ENCODE results near the gene BICDL1. TPM values are rescaled to one million over a fixed set of nuclear protein-coding genes. Genes with fewer than 3 reads are reported as not detected.

Gene BICDL1
- total RNA-seq, 1 donor from 2014 or later: 40.1 TPM

DNA sequence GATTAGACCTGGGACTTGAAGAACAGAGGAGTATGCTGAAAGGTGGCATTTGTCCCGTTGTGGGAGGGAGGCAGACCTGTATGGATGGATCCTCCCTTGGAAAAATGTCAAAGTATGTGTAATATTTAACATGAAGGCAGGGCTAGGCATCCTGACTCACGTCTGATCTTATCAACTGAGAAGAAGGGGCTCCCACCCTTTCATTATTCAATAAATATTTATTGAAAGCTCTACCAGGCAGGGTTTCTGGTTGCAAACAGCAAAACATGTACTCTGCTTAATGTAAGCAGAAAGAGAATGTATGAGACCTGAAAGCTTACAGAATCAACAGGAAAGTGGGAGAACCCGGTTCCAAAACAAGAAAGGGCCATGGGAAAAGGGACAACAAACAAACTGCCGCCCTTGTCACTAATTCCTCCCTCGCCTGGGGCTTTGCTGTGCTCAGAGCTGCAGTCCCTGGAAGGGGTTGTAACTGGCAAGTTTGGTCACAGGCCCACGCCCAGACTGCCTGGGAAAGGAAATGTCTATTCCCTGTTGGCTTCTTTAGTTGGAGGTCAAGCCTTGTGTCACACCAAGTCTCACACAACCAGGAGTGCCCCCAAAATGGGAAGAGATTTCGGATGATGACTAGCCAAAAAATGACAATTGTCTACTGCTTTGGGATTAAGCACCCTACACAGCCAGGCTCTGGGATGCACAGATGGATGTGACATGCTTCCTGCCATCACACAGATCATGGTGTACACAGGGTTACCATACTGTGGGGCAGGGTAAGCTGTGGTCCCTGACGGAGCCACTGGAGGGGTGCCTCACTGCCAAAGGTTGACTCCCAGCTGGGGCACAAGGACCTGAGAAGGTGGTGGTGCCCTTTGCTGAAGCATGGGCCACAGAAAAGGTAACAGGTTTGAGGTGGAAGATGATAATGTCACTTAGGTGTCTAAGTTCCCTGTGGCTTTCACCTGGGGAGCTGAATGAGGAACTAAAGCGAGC, 90.7 kb downstream of the BICDL1 start:
- Mint-ChIP-seq H3K36me3 (peaks cover 5% of the 10 kb centered on the region), H3K27me3 (ENCODE audit: low read depth) (no peaks in the 10 kb centered on the region), H3K27ac (peak overlapping the region; percentile 43), H3K4me1 (peaks cover 19% of the 10 kb centered on the region), H3K9me3 (no peaks in the 10 kb centered on the region), H3K4me3 (no peak overlapping the region)
- TF ChIP-seq, protein P1, sequence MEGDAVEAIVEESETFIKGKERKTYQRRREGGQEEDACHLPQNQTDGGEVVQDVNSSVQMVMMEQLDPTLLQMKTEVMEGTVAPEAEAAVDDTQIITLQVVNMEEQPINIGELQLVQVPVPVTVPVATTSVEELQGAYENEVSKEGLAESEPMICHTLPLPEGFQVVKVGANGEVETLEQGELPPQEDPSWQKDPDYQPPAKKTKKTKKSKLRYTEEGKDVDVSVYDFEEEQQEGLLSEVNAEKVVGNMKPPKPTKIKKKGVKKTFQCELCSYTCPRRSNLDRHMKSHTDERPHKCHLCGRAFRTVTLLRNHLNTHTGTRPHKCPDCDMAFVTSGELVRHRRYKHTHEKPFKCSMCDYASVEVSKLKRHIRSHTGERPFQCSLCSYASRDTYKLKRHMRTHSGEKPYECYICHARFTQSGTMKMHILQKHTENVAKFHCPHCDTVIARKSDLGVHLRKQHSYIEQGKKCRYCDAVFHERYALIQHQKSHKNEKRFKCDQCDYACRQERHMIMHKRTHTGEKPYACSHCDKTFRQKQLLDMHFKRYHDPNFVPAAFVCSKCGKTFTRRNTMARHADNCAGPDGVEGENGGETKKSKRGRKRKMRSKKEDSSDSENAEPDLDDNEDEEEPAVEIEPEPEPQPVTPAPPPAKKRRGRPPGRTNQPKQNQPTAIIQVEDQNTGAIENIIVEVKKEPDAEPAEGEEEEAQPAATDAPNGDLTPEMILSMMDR (IDR thresholded peaks at IDR 0.05; ENCODE audit: unreplicated experiment): no peak
- DNase-seq (ENCODE audit: low spot score in 2 of 2, unreplicated experiment in 2 of 2): no peak

DNA sequence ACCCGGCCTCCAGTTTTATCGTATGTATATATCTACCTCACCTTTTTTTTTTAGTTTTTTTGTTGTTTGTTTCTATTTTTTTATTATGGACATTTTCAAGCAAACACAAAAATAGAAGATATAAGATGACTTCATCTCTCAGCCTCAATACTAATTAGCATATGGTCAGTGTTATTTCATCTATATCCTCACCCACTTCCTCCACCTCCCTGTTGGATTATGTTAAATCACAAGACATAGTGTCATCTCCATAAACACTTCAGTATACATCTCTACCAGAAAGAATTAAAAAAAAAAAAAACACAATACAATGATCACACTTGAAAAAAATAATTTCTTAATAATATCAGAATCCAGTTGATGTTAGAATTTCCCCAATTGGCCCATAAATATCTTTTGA, 92.6 kb downstream of the BICDL1 start:
- Mint-ChIP-seq H3K4me1 (peaks cover 26% of the 10 kb centered on the region), H3K36me3 (peaks cover 4% of the 10 kb centered on the region), H3K4me3 (no peak overlapping the region), H3K9me3 (no peaks in the 10 kb centered on the region), H3K27me3 (ENCODE audit: low read depth) (no peaks in the 10 kb centered on the region), H3K27ac (no peak overlapping the region)
- TF ChIP-seq, protein P1 (IDR thresholded peaks at IDR 0.05; ENCODE audit: unreplicated experiment): no peak
- no peak for DNase-seq (ENCODE audit: low spot score in 2 of 2, unreplicated experiment in 2 of 2)

DNA sequence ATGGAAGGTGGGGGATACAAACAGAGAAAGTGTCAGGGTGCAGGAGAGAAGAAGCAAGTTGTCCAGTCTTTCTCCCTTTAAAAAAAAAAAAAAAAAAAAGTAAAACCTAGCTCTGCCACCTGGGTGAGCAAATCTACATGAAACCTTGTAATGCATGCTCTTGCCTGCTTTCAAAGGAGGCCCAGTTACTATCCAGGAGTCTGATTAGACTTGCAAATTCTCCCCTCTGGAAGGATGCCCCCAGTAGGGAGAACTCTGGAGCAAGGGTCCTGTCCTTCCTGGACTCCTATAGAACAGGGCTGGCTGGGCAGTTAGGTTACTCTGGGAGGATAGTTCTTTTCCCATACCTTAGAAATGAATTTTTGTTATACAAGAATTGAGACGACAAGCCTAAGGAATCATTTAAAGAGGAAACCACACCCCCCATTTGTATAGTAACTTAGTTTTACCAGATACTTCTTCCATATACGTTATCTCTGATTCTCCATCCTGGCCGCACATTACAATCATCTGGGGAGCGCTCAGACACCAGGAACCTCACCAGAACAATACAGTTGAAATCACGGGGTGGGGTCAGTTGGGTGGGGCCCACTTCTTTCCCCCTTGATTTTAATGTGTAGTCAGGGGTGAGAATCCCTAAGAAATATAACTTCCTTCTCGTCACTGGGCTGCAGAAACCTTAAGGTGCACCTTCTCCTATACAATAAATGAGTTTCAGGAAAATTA, 97.0 kb downstream of the BICDL1 start:
- TF ChIP-seq, protein P1 (IDR thresholded peaks at IDR 0.05; ENCODE audit: unreplicated experiment): no peak
- Mint-ChIP-seq H3K9me3 (no peaks in the 10 kb centered on the region), H3K36me3 (peaks cover 4% of the 10 kb centered on the region), H3K4me3 (peak overlapping the region; percentile 69), H3K4me1 (peaks cover 14% of the 10 kb centered on the region), H3K27ac (peak overlapping the region; percentile 91), H3K27me3 (ENCODE audit: low read depth) (no peaks in the 10 kb centered on the region)
- no peak for DNase-seq (ENCODE audit: low spot score in 2 of 2, unreplicated experiment in 2 of 2)

DNA sequence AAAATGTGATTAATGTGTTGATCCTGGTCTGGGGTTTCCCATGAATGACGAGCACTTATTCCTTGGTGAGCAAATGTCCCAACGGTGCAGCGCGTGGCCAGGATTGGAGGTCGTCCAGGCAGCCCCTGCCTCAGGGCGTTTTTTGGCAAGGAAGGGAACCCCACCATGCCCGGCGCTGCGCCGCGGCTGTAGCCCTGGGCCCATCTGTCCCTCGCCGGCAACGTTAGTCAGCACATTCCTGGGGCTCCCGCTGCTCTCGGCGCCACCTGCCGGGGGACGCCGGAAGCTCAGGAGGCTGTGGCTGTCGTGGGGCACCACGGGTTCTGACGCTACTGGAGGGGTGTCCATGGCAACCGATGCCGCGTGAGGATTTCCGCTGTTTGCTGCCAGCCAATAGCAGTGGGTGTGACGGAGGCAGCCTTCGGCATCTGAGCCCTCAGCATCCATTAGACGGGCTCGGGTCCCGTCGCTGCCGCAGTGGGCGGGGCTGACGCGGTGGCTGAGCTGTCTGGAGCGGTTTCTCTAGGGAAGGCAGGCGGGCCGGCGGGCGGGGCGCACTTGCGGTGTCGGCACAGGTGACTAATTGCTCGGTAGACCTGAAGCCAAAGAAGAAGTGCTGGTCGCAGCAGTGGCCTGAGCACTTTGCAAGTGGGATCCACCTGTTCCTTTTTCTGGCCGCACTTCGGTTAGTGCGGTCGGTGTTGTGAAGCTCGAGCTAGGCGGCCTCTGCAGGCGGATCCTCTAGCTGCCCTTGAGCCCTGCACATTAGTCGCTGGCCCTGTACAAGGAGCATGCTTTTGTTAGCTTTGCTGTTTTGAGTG, 98.0 kb downstream of the BICDL1 start:
- TF ChIP-seq, protein P1 (IDR thresholded peaks at IDR 0.05; ENCODE audit: unreplicated experiment): peak; percentile 97
- Mint-ChIP-seq H3K36me3 (peaks cover 1% of the 10 kb centered on the region), H3K27me3 (ENCODE audit: low read depth) (no peaks in the 10 kb centered on the region), H3K4me1 (peaks cover 14% of the 10 kb centered on the region), H3K27ac (peak overlapping the region; percentile 91), H3K9me3 (no peaks in the 10 kb centered on the region), H3K4me3 (peak overlapping the region; percentile 69)
- peak; percentile 94 to 99 for DNase-seq (ENCODE audit: low spot score in 2 of 2, unreplicated experiment in 2 of 2)

- DNase-seq (ENCODE audit: low spot score in 2 of 2, unreplicated experiment in 2 of 2): no peak
- Mint-ChIP-seq H3K27me3 (ENCODE audit: low read depth) (no peaks in the 10 kb centered on the region), H3K27ac (no peak overlapping the region), H3K9me3 (no peaks in the 10 kb centered on the region), H3K4me3 (no peak overlapping the region), H3K4me1 (peaks cover 26% of the 10 kb centered on the region), H3K36me3 (peaks cover 1% of the 10 kb centered on the region)
- TF ChIP-seq, protein P1 (IDR thresholded peaks at IDR 0.05; ENCODE audit: unreplicated experiment): no peak
Observed at GRCh38 chr12:120089105-120089504, 100.1 kb downstream of the BICDL1 start.

Measured in mesothelial cell of epicardium (in vitro differentiated cells).